GM18870 (cell line): Measurements from ENCODE around the gene PPM1H.
A peak's percentile ranks its signal among the peaks of the same experiment; 100 is the strongest.

Source experiments
- ATAC-seq: cut with Tn5 transposase; IDR thresholded peaks from one replicate; pipeline ENCODE4 v1.9.1; 2021; ENCODE audit warnings: moderate library complexity; ENCODE audit not compliant: unreplicated experiment

Gene PPM1H

DNA sequence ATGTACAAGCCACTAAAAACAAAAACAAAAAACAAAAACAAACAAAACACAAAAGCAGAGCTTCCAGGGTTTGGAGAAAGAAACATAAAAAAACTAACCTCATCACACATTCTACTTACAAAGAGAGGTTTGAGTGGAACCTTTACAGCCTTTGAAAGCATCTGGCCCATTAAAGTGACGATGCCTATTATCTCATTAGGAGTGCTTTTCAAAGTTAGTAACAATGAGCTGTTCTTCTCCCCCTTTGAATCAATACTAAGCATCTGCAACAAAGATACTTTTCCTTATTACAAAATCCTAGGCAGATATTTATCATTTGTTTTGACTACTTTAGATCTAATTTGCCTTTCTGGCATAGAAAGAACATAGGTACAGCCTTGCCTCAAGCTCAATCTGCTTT lies 217.3 kb downstream of the PPM1H start:
- no peak for ATAC-seq

DNA sequence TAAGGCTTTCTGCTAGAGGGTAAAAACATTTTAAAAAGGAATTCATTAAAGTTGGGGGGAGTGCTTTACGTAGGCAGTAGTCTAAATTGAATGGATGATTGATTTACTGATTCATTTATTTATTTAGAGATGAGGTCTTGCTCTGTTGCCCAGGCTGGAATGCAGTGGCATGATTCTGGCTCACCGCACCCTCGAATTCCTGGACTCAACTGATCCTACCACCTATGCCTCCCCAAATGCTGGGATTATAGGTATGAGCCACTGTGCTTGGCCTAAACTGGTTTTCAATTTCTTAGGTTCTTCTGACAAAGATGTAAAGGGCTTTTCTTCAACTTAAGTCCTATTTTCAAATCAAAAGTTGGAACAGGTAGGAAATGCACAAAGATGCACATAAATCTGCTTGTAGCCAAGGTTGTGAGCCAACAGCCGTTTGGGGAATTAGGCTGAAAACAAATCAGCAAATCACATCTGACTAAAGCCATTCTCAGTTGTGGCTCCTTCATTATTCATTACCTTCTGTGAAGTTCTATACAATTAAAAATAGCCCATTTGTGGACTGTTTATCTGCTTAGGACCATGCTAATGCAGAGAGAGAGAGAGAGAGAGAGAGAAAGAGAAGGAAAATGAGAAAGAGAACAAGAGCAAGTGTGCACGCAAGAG lies 218.0 kb downstream of the PPM1H start:
- no peak for ATAC-seq

DNA sequence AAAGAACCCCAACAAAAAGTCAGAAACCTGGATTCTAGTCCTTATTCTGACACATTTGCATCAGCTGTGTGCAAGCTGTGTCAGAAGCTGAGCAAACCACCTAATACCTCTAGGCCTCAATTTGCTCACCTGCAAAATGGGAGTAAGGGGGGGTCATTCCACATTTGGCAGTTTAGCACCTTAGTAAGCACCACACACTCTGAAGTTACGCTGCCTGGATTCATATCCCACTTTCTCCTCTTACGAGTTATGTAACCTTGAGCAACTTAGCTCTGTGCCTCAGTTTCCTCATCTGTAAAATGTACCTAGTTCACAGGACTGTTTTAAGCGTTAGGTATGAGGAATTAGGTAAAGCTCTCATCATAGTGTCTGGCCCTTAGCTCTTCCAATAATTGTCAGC lies 218.9 kb downstream of the PPM1H start:
- ATAC-seq, result no peak

DNA sequence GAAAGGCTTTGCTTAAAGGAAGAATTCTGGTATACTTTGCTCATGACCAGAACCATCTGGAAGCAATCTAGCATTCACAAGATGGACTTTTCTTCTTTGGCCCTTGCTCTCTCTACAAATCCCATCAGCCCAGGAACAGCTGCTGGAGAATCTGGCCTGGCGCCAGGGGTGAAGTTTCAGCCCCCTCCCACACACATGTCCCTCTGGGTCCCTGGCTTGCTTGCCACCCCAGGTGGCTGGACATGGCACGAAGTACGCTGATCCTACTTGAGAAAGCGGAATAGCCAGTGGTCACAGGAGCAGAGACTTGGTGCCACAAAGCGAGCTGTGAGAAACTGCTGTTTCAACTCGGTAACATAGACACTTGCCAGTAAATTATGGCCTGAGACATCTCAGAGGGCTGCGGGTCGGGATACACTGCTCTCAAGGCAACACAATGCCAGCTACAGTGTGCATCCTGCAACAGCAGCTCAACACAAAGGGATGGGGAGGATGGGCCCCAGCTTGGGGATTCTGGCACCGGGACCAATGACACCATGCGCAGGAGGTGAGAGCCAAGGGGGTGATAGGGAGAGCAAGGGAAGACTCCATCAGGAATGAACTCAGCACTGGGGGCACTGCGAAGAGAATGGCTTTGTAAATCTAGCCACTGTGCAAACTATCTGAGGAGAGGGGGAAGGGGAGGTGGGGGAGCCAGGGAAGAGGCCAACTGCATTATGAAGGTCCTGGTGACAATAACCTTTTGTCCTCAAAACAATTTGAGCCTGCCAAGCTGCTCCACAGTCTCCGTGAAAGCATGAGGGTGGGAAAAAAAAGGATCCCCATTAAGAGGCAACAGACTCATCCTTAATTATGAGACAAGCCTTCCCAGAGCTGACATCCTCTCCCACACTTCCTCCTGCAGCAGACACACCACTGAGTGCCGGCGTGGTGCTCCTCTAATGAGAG lies 219.9 kb downstream of the PPM1H start:
- no peak for ATAC-seq

DNA sequence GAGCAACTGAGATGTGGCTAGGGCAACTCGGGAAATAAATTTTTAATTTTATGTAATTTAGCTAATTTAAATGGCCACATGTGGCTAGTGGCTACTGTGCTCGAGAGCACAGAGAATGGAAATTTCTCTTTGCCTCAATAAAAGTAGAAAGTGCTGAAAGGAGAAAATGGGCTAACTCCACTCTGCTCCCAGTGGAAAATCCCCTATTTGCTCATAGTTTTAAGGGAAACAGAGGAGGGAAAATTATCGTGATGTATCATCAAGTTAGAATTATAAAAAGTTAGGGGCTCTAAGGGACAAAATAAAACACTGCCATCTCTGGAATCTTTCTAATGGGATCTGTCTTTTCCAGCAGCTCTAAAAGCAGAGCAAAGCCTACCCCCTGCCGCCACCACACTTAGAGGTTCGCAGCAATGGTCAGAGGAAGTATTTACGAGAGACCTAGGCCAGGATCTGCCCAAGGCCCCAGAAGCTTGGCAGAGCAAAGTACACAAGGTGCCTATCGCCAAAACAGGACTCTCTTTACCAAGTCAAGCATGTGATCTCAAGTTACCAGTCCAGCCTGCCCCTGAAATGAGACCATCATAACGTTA lies 220.7 kb downstream of the PPM1H start:
- ATAC-seq, result no peak

DNA sequence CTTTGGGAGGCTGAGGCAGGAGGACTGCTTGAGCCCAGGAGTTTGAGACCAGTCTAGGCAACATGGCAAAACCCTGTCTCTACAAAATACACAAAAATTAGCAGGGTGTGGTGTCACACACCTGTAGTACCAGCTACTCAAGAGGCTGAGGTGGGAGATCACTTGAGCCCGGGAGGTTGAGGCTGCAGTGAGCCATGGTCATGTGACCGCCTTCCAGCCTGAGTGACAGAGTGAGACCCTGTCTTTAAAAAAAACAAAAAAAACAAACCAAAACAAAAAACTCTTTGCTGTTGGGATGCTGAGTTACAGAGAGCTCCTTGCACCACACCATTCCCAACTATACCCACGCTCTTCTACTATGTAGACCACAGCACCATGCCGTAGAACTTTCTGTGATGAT lies 221.2 kb downstream of the PPM1H start:
- no peak for ATAC-seq

DNA sequence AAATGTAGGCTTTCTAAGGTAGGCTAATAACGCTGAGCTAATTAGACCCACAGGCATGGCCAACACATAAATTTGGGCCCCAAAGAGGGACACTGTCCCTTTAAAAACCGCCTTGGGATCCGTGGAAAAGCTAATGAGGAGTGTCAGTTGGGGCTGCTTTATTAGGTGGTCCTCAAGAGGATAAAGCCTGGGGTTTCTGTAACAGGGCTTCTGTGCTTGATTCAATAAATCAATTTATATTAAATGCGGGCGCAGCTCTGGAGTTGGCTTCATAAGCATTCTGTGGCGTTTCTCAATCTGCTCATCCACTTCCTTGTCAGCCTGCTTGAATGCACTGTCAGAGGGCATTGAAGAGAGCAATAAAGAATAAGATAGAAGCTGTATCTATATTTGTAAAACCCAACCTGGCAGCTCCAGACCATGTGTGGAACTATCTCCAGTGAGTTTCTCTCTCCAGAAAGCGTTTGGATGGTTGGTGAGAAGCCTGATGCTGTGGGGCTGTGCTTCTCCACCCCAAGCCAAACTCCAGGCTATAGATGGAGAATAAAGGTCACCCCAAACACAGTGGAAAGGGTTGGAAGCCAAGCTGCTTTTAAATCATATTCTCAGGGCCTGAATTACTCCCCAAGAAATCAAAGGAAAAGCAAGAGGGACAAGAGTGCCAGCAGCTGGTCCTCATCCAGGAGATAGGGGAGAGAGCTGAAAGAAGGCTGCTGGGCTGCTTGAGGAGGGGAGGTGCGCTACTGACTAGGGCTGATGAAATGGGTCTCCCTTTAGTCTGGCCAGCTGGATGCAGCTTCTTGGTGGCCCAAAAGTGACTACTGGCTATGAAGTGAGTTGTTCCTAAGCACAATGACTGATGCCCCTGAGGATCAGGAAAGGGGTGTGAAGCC lies 222.0 kb downstream of the PPM1H start:
- no peak for ATAC-seq

DNA sequence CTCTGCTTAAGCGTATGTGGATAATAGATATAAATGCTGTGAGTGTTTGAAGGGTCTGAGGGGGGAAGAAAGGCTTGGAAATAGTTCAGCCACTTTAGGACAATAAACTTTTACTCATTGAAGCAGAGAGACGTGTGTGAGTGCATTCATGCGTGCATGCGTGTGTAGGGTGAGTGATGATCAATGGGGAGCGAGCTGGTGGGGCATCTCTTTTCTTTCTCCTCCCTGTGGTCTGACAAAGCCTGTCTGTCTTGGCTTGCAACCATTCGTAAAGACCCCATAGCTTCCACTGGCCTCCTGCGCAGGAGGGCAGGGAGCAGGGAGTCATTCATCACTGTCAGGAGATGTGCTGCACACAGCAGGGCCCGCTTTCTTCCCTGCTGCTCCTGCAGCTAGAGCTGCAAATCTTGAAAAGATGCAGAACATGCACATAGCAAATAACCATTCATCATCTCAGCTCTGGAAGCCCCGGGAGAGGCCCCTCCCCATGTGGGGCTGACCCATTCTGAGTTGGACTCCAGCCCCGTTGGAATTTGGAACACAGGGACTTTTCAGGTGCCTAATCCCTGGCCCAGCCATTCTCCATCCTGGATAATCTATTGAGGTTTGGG lies 223.2 kb downstream of the PPM1H start:
- ATAC-seq, result no peak

DNA sequence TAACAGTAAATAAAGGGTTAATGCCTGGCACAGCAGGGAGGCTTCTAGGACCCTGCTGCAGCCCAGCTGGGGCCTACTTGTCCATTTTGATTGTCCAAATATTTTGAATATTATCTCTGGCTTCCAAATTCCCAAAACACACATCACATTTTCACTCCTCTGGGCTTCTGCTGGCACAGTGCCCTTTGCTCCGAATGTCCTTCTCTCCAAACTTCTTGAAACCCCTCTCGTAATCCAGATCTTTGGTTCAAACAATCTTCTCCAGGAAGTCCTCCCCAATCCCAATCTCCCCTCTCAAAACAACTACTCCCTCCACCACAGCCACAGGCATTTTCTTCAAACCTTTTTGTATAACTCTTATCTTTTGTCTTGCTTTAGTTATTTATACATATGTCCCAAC lies 225.6 kb downstream of the PPM1H start:
- no peak for ATAC-seq

DNA sequence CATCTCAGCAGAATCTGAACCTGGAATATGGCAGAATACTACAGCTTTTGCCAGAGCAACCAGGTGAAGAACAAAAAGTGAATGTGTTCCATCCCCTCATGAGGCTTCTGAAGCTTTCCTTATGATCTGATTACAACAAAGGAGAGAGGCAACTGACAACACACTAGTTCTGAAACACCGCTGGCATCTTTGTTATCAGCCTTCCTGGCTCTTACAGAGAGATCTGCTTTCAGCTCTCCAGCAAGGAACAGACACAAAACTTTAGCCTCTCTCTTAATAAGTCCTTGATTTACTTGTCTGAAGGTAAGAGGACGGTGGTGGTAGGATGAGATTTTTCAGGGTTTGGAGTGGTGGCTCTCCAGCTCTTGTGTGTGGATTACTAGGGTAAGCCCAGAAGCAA lies 227.0 kb downstream of the PPM1H start:
- no peak for ATAC-seq

DNA sequence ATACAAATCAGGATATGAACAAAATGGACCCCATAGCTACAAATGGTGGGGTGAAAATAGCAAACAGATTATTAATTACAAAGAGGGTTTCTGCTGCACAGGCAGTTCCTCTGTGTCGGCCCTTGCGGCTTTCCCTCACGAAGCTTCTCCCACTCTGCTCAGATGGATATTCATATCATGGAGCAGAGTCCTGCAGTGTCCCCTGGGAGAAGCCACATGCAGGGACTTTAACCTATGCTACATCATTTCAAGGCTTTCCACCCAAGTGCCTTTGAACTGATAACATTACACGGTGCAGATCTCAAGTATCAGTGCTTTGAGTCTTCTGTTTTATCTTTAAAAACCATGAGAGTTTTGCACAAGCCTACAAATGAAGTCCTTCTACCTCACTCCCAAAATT lies 229.1 kb downstream of the PPM1H start:
- ATAC-seq, result no peak

DNA sequence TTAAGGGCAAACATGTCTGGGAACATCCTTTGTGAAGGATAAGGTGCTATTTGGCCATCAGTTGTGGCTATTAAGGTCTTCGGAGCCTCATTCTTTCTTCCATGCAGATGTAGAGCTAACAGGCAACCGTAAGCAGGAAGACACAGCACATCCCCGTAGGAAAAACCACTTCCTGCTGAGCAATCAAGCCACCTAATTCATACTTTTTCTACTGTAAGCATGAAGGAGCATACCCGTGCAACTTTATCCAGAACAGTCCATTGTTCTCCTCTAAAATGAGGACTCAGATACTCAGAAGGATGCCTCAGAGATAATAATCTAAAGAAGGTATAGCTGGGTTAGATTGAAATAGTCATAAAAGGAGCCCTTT lies 232.0 kb downstream of the PPM1H start:
- no peak for ATAC-seq

DNA sequence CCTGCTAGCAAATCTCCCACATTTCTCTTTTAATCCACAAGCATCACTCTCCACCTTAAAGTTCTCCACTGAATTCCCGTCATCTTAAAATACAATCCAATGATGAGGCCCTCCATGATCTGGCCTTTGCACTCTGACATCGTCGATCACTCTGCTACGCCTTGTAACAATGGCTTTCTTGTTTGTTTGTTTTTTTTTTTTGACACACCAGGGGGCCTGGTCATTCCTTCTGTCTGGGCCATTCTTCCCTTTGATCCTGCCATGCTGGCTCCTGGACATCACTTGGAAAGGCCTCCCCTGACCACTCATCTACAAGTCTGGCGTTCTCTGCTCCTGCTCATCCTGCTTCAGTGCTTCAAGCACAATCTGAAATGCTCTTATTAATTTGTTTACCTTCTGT lies 233.5 kb downstream of the PPM1H start:
- ATAC-seq, result no peak

DNA sequence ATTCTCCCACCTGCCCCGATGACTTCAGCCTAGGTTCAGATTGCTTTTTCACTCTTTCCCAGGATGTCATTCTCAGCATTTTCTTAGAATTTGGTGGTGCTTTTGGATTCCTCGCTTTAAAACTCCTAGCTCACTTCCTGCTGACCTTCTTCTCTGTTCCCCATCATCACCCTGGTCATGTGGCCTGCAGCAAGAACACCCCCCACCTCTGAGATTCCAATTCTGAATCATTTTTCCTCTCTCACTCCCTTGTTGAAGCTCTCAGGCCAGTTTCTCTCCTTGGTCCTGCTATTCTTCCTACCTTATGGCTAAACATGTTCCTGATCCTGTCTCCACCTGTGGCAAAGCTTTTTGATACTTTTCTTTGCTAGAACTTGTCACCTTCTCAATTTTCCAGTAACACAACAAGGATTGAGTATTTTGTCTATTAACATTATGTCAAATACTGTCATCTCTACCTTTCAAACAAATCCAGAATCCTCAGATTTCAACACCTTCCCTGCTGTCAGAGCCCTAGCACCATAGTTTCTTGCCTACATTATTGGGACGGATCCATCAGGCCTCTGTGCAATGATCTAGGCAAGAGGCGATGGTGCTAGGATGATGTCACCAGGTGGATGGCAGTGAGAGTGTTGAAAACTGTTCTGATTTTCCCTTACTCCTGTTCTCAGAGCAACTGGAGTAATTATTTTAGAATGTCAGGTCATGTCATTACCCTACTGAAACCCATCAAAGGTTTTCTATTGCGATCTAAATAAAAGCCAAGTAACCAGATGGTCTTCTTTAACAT lies 234.7 kb downstream of the PPM1H start:
- no peak for ATAC-seq

DNA sequence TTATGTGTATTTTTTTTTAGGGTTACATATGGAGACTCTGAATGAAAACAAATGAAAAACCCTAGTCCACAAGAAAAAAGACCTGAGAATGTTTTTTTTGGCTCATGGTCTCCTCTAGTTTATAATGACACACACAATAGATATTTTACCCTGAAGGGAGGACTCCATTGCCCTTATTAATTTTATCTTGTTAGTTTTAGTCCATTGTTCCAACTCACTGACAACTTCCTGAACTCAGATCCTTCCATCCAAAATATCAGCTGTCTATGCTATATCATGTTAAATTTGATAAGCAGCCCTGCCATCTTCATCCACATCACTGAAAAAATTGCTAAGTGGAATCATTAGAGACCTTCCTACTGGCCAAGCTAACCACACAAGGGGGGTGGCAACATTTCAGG lies 236.2 kb downstream of the PPM1H start:
- ATAC-seq, result no peak

DNA sequence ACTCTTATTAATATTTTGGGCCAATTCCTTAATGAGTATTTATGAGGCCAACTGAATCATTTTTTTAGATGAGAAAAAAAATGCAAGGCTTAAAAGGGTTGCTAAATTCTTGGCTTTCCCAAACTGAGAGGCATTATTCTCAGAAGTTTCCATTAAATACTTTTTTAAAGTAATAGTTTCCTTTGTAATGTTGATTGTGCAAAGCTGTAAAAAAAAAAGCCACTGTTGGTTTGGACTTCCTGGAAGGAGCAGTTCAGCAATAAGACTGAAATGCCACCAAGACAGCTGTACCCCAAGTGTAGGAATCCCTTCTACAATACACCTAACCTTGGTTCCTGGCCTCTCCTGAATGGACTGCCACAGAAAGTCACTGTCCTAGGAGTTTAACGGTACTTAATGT lies 237.1 kb downstream of the PPM1H start:
- no peak for ATAC-seq

DNA sequence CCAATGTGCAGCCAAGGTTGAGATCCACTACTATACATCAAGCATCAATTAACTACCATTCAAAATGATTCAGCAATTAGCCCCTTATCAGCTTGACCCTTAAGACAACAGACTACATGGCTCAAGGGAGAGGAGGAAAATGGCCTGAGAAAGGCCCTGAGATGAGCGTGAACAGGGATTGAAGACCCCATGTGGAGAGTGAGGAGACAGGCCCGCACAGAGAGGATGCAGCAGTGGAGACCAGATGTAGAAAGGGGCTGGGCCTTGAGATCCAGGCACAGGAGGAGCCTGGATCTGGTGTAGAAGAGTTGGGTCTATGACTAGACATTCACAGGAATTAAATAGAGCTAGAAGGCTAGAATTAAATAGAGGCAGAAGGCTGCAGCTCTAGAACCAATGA lies 239.3 kb downstream of the PPM1H start:
- ATAC-seq, result no peak

DNA sequence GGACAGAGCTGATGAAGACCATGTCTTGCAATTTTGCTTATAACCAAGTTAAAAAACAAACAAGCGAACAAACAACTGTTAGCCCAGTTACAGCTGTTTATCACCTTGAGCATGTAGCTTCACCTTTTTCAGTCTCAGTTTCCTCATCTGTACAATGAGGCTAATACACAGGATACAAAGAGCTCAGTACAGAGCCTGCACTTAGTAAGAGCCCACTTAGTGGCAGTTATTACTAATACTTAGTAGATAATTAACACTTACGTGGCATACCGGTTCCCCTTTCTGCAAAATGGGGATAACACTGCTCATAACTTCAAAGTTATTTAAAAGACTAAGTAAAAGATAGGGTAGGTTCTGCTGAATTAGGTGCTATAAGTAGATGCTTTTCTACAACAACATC lies 240.3 kb downstream of the PPM1H start:
- peak; percentile 70 for ATAC-seq

DNA sequence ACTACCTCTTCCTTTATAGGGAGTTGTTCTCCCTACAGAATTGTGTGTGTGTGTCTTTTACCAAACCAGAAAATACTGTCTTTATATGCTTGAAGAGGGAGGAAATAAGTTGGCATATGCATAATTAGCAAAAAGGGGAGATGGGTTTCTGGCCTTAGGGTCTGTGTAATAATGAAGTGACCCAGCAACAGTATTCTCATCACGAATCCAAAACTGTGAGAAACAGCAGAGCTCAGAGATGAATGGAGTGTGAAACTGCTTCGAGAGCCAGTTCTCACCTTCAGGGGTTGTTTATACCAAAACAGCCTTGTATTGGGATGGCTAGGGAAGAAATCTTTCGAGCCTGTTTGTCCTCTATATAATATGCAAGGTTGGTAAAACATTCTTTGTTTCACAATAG lies 240.8 kb downstream of the PPM1H start:
- ATAC-seq, result peak; percentile 17
